IMR-90 (cell line): Measurements from ENCODE around the gene PLOD3. TPM values are rescaled to one million over a fixed set of nuclear protein-coding genes. Genes with fewer than 3 reads are reported as not detected.

Source experiments
- ATAC-seq: fragments of 200-7000 bp; cut with Tn5 transposase; 2 replicates; pipeline ENCODE4 v1.9.1; 2020; ENCODE audit warnings: low read depth, mild to moderate bottlenecking, moderate library complexity
- BruUV-seq: library from RNA; stranded (reverse); fragments of 400-500 nt; replicated peaks from 2 replicates; lab custom pipeline; 2021; lab: Mats Ljungman, UMichigan
- CTCF ChIA-PET: fragments of 300-600 bp; formaldehyde crosslinking; extraction: SDS; loops from one replicate; lab custom pipeline; 2021; ENCODE audit warnings: antibody characterized with exemption; lab: Yijun Ruan, JAX
- POLR2A ChIA-PET: fragments of 300-600 bp; sonication (Branson Sonifier 250); formaldehyde crosslinking; loops from one replicate; lab custom pipeline; 2022; ENCODE audit warnings: antibody characterized with exemption; ENCODE audit not compliant: unreplicated experiment; lab: Charles Lee
- DNase-seq: peaks from one replicate; pipeline ENCODE4 v3.0.0; 2013
- H2AFZ ChIP-seq: replicated peaks from 2 replicates; pipeline ENCODE3; 2013; ENCODE audit warnings: low read length, mild to moderate bottlenecking; ENCODE audit not compliant: poor library complexity
- H2AK5ac ChIP-seq: 2 replicates; pipeline ENCODE4 v1.6.1; 2013; ENCODE audit warnings: low read depth, low read length, inconsistent platforms
- H2AK9ac ChIP-seq: replicated peaks from 2 replicates; pipeline ENCODE3; 2013; ENCODE audit warnings: mild to moderate bottlenecking, low read depth, low read length, moderate library complexity; ENCODE audit not compliant: poor library complexity
- H2BK120ac ChIP-seq: 2 replicates; pipeline ENCODE4 v1.6.1; 2013; ENCODE audit warnings: low read depth, low read length, inconsistent platforms
- H2BK15ac ChIP-seq: 3 replicates; pipeline ENCODE4 v1.6.1; 2013; ENCODE audit warnings: low read depth, low read length, inconsistent platforms
- H2BK20ac ChIP-seq: 2 replicates; pipeline ENCODE4 v1.6.1; 2013; ENCODE audit warnings: low read depth, mild to moderate bottlenecking, inconsistent platforms, low read length, moderate library complexity
- H2BK5ac ChIP-seq: 2 replicates; pipeline ENCODE4 v1.6.1; 2013; ENCODE audit warnings: mild to moderate bottlenecking, low read depth, low read length, inconsistent platforms; ENCODE audit not compliant: poor library complexity, severe bottlenecking
- H3K14ac ChIP-seq: replicated peaks from 2 replicates; pipeline ENCODE4 v1.6.1; 2013; ENCODE audit warnings: low read depth, low read length, inconsistent platforms
- H3K18ac ChIP-seq: 2 replicates; pipeline ENCODE4 v1.6.1; 2013; ENCODE audit warnings: low read depth, low read length, control low read depth
- H3K23ac ChIP-seq: 2 replicates; pipeline ENCODE4 v1.6.1; 2013; ENCODE audit warnings: low read depth, low read length, inconsistent platforms
- H3K27ac ChIP-seq: 2 replicates; pipeline ENCODE4 v1.5.1; 2013; ENCODE audit warnings: mild to moderate bottlenecking, control low read depth, low read length; ENCODE audit not compliant: insufficient read depth
- H3K27me3 ChIP-seq: 2 replicates; pipeline ENCODE4 v1.6.1; 2013; ENCODE audit warnings: low read length; ENCODE audit not compliant: control insufficient read depth, insufficient read depth
- H3K36me3 ChIP-seq: 2 replicates; pipeline ENCODE4 v1.6.1; 2013; ENCODE audit warnings: low read length, mixed read lengths; ENCODE audit not compliant: control insufficient read depth, insufficient read depth
- H3K4ac ChIP-seq: 2 replicates; pipeline ENCODE4 v1.6.1; 2013; ENCODE audit warnings: low read depth, low read length, inconsistent platforms
- H3K4me1 ChIP-seq: 2 replicates; pipeline ENCODE4 v1.6.1; 2013; ENCODE audit warnings: low read length, mixed read lengths; ENCODE audit not compliant: control insufficient read depth, insufficient read depth
- H3K4me2 ChIP-seq: 2 replicates; pipeline ENCODE4 v1.6.1; 2013; ENCODE audit warnings: low read depth, mild to moderate bottlenecking, control low read depth, low read length, moderate library complexity
- H3K4me3 ChIP-seq: 2 replicates; pipeline ENCODE4 v1.5.1; 2013; ENCODE audit warnings: low read depth, mild to moderate bottlenecking, control low read depth, low read length, moderate library complexity; ENCODE audit not compliant: insufficient read depth
- H3K56ac ChIP-seq: 2 replicates; pipeline ENCODE4 v1.6.1; 2013; ENCODE audit warnings: low read length, inconsistent platforms; ENCODE audit not compliant: insufficient read depth; ENCODE audit errors: extremely low read depth
- H3K79me1 ChIP-seq, 2 experiments: 2 replicates each; pipeline ENCODE4 v1.6.1; 2013; ENCODE audit warnings: low read length in 2 of 2, inconsistent platforms in 1 of 2, low read depth in 1 of 2
- H3K9ac ChIP-seq: 2 replicates; pipeline ENCODE4 v1.6.1; 2013; ENCODE audit warnings: low read depth, low read length, control low read depth
- H3K9me1 ChIP-seq: 2 replicates; pipeline ENCODE4 v1.6.1; 2013; ENCODE audit warnings: low read length, inconsistent platforms; ENCODE audit not compliant: insufficient read depth
- H3K9me3 ChIP-seq: 2 replicates; pipeline ENCODE4 v1.6.1; 2013; ENCODE audit warnings: low read length; ENCODE audit not compliant: control insufficient read depth, insufficient read depth
- H4K20me1 ChIP-seq: 2 replicates; pipeline ENCODE4 v1.6.1; 2013; ENCODE audit warnings: low read length, inconsistent platforms; ENCODE audit not compliant: insufficient read depth
- H4K5ac ChIP-seq: 2 replicates; pipeline ENCODE4 v1.6.1; 2013; ENCODE audit warnings: mild to moderate bottlenecking, low read depth, low read length, control low read depth
- H4K8ac ChIP-seq, 2 experiments: 2 replicates each; pipeline ENCODE4 v1.6.1; 2013; ENCODE audit warnings: low read depth in 2 of 2, low read length in 2 of 2, control low read depth in 1 of 2, inconsistent platforms in 1 of 2
- H4K91ac ChIP-seq: 2 replicates; pipeline ENCODE4 v1.6.1; 2013; ENCODE audit warnings: low read depth, low read length, inconsistent platforms; ENCODE audit not compliant: insufficient read depth
- BHLHE40 ChIP-seq: fragments of 150-350 bp; IDR thresholded peaks from 2 replicates; pipeline ENCODE4 v1.6.1; 2016; ENCODE audit warnings: mild to moderate bottlenecking, low read depth, low read length
- CHD1 ChIP-seq: IDR thresholded peaks from 2 replicates; pipeline ENCODE4 v1.6.1; 2012; ENCODE audit warnings: low read depth, low read length, improper control_type of control experiment
- CTCF ChIP-seq: conservative IDR thresholded peaks from 2 replicates; pipeline ENCODE4 v1.5.1; 2012; ENCODE audit warnings: mild to moderate bottlenecking, low read depth, low read length, improper control_type of control experiment
- FOS ChIP-seq: fragments of 150-350 bp; IDR thresholded peaks from 2 replicates; pipeline ENCODE4 v1.6.1; 2016; ENCODE audit warnings: low read depth, low read length
- MAFK ChIP-seq: IDR thresholded peaks from 2 replicates; pipeline ENCODE4 v1.6.1; 2012; ENCODE audit warnings: low read depth, low read length, improper control_type of control experiment
- MAZ ChIP-seq: IDR thresholded peaks from 2 replicates; pipeline ENCODE4 v1.6.1; 2012; ENCODE audit warnings: low read depth, mild to moderate bottlenecking, low read length, improper control_type of control experiment, moderate library complexity, borderline replicate concordance
- NFE2L2 ChIP-seq: fragments of 150-350 bp; IDR thresholded peaks from 2 replicates; pipeline ENCODE4 v1.6.1; 2016; ENCODE audit warnings: low read depth, mild to moderate bottlenecking, low read length
- RAD21 ChIP-seq: IDR thresholded peaks from 2 replicates; pipeline ENCODE4 v1.6.1; 2012; ENCODE audit warnings: low read length, improper control_type of control experiment
- SMC3 ChIP-seq: fragments of 150-350 bp; IDR thresholded peaks from 2 replicates; pipeline ENCODE4 v1.6.1; 2016; ENCODE audit warnings: low read depth, mild to moderate bottlenecking, antibody characterized with exemption, low read length, moderate library complexity
- USF2 ChIP-seq: fragments of 150-350 bp; IDR thresholded peaks from 2 replicates; pipeline ENCODE4 v1.6.1; 2017; ENCODE audit warnings: mild to moderate bottlenecking, antibody characterized with exemption, low read length, low read depth
- WGBS, 2 experiments: methylation state at CpG; one replicate each; pipeline versions ENCODE4 v1.1.5 to v1.1.7; 2013; ENCODE audit warnings: missing lambda C conversion rate in 2 of 2; ENCODE audit not compliant: insufficient read length in 1 of 2; ENCODE audit errors: extremely low coverage in 2 of 2; 5-methylcytosine and 5-hydroxymethylcytosine counted together
- dilution Hi-C: fragments of 300-500 bp; cut with HindIII; formaldehyde crosslinking; loops from one replicate; pipeline ENCODE4 v1.14.3; 2018; ENCODE audit warnings: low sequenced_read_pairs; ENCODE audit not compliant: unreplicated experiment
- in situ Hi-C: fragments of 300-500 bp; cut with MboI; formaldehyde crosslinking; loops from 3 replicates; pipeline ENCODE4 v1.14.3; 2019; ENCODE audit warnings: low sequenced_read_pairs, inconsistent platforms, mixed read lengths
- intact Hi-C: fragments of 100-400 bp; cut with micrococcal nuclease; formaldehyde crosslinking; loops from 2 replicates; pipeline ENCODE4 v1.10.0; 2022
- polyA plus RNA-seq, 3 experiments: library from polyadenylated mRNA; depleted of rRNA; stranded (reverse); fragments of >200 nt; gene quantifications; 2 replicates each; pipeline ENCODE4 v1.2.3, GENCODE V29; 2012; ENCODE audit warnings: low replicate concordance in 1 of 3
- total RNA-seq: library from RNA; depleted of rRNA; stranded (reverse); fragments of >200 nt; gene quantifications from 2 replicates; pipeline ENCODE4 v1.2.3, GENCODE V29; 2012

Gene PLOD3
- total and polyA plus RNA-seq, 2 of the 4 experiments (the other 2 are of a cell fraction): 21.7 to 159 TPM

GRCh38 chr7:101179117-101179516, 38.3 kb downstream of the PLOD3 start:
- no peak overlapping the region for H2BK5ac ChIP-seq
- no peak overlapping the region for H4K91ac ChIP-seq
- H3K27me3 ChIP-seq: peaks cover 61% of the 10 kb centered on the region
- H3K4me3 ChIP-seq: no peak overlapping the region
- in situ Hi-C loops (no loop called here), dilution Hi-C loops (no loop called here), intact Hi-C loops (no loop called here)
- no peaks in the 10 kb centered on the region; the same call in 1 of the 2 replicates for H4K20me1 ChIP-seq
- no peaks in the 10 kb centered on the region for H3K9me1 ChIP-seq
- no peaks in the 10 kb centered on the region; the same call in 1 of the 2 replicates for H3K4me1 ChIP-seq
- H3K14ac ChIP-seq: no peak overlapping the region
- H3K27ac ChIP-seq: no peak overlapping the region
- H2BK15ac ChIP-seq: no peak overlapping the region
- no peak overlapping the region for H4K5ac ChIP-seq
- no peak overlapping the region for H2BK120ac ChIP-seq
- H2AK5ac ChIP-seq: no peak overlapping the region
- no peak overlapping the region for H3K4ac ChIP-seq
- DNase-seq (no peak), ATAC-seq (no peak)
- ChIA-PET CTCF (interaction anchor here (0.6 kb wide), 1 partner anchor 35 kb away, joined by 3 read pairs; no protein-coding TSS in a partner anchor), POLR2A (no interaction called here)
- TF ChIP-seq SMC3 (no peak), CTCF (no peak), BHLHE40 (no peak), MAFK (no peak), CHD1 (no peak), RAD21 (no peak), FOS (no peak), MAZ (no peak), NFE2L2 (no peak), USF2 (no peak)
- peaks cover 2% of the 10 kb centered on the region; the same call in 1 of the 2 replicates for H3K9me3 ChIP-seq
- H3K56ac ChIP-seq: no peak overlapping the region
- no peaks in the 10 kb centered on the region for H3K36me3 ChIP-seq
- no peak overlapping the region for H4K8ac ChIP-seq
- no peak overlapping the region for H2AK9ac ChIP-seq
- no TSS peak for BruUV-seq
- H3K79me1 ChIP-seq: no peaks in the 10 kb centered on the region
- no peak overlapping the region for H3K9ac ChIP-seq
- H3K4me2 ChIP-seq: peak overlapping the region; percentile 14; the same call in 1 of the 2 replicates
- H2BK20ac ChIP-seq: no peak overlapping the region
- 0% methylated on average over 7 of the region's 20 CpGs; no CpG with 5 or more reads in 1 of the 2 experiments for WGBS, 2 experiments
- no peak overlapping the region for H3K23ac ChIP-seq
- no peak overlapping the region for H2AFZ ChIP-seq
- no peak overlapping the region for H3K18ac ChIP-seq
